22Rv1 (cell line): Measurements from ENCODE around the gene IGSF8.

Source experiments
- H3K27ac ChIP-seq: fragments of 450-650 bp; 2 replicates; pipeline ENCODE4 v1.5.1; 2017
- CTCF ChIP-seq: fragments of 450-650 bp; IDR thresholded peaks from 2 replicates; pipeline ENCODE4 v1.5.1; 2017; ENCODE audit warnings: mild to moderate bottlenecking
- ZFX ChIP-seq: fragments of 450-650 bp; IDR thresholded peaks from 2 replicates; pipeline ENCODE4 v1.6.1; 2017; ENCODE audit warnings: antibody characterized with exemption, borderline replicate concordance

Gene IGSF8

DNA sequence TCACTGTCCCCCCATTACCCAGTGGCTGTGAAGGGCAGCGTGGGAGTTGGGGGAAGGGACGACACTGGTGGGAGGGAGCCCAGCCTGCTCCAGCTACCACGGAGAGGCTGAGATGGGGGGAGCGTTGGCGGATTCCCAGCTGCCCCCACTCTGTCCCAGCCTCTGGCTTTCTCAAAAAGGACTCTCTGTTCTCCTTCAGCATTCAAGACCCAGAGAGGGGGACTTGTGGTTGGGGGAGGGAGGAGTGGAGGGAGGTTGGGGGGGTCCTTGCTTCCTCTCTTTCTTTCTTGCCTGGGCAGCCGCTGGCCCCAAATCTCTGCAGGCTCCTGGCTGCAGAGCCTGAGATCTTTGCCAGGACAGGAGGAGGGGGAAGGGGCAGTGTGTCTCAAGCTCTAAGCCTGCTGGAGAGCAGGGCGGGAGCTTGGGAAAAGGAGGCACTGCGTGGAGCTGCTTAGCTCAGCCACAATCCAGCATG lies 19.3 kb upstream of the IGSF8 start:
- no peak overlapping the region for H3K27ac ChIP-seq
- no peak for TF ChIP-seq CTCF
- TF ChIP-seq ZFX: no peak

DNA sequence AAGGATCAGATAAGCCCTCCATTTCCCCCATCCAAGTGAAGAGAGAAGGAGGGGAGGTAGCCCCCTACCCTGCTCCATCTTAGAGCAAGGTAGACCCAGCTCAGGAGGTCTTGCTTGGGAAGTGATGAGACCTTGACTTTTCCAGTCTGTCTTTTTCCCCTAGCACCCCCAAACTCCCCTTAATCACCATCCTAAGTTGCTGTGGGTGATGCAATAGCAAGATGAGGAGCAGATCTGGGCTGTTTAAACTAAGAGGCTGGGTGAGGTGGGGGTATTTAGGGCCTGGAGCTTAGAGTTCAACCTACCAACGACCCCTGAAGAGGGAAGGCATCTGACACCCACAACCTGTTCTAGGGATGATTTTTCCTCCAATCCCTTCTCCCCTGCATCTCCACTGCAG lies 18.9 kb upstream of the IGSF8 start:
- no peak overlapping the region for H3K27ac ChIP-seq
- no peak for TF ChIP-seq CTCF
- no peak for TF ChIP-seq ZFX

GRCh38 chr1:160116283-160117147 lies 18.1 kb upstream of the IGSF8 start:
- no peak for TF ChIP-seq CTCF
- no peak for TF ChIP-seq ZFX

GRCh38 chr1:160115545-160116282 lies 17.3 kb upstream of the IGSF8 start, which contains the start of gene ATP1A2:
TSS of gene ATP1A2 (plus strand) at chr1:160115759. CDS start at chr1:160115862, 103 bp downstream.
- no peak within 1 kb of the TSS for H3K27ac ChIP-seq
- TF ChIP-seq ZFX (no peak), CTCF (no peak)

More at GRCh38 chr1:160116283-160117147, 18.1 kb upstream of the IGSF8 start:
- H3K27ac ChIP-seq: no peak overlapping the region

DNA sequence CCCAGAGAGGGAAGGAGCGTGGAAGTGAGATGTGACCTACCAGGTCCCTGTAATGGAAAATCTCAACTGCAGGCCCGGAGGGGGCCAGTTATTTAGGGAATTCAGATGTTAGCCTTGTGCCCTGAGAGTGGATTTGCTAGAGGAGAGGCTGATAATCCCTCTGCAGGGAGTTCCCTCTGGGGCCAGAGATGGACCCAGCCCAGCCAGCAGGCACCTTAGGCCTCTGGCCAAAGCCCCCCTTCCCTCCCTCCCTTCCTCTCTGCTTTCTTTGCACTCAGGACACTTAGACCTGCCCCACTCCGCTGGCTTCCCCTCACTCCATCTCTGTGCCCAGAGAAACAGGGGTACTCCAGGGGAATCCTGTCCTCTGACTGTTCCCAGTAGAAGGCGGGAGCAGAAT lies 15.7 kb upstream of the IGSF8 start:
- TF ChIP-seq CTCF (no peak), ZFX (no peak)
- H3K27ac ChIP-seq: no peak overlapping the region

GRCh38 chr1:160113407-160113806 lies 15.0 kb upstream of the IGSF8 start:
- TF ChIP-seq ZFX: no peak
- TF ChIP-seq CTCF: no peak
- no peak overlapping the region for H3K27ac ChIP-seq
